ENCODE results near the gene FARSB.

FARSB gene

DNA sequence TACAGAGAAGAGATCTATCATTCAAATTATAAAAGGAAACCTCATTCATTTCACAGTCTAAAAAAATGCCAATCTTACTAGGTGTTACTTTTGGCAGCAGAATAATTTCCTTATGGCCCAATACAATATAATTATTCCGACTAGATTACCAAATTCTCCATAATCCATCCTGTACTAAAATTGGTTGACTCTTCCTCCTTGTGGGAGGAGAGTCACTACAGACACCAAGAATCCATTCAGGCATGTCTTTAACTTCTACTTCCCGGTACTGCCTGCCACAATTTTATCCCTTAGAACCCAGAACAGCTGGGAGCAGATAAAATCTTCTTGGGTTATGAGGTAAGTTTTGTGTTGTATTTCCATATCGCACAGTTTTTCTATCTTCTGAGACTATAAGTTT, 9.9 kb downstream of the FARSB start:
- no peak overlapping the region for H3K4me3 ChIP-seq (ENCODE audit: low read length)
- no peak for TF ChIP-seq CTCF (conservative IDR thresholded peaks at IDR 0.05; ENCODE audit: low read depth, low read length)
- no peak for DNase-seq (ENCODE audit: low read depth)

- no peak overlapping the region for H3K4me3 ChIP-seq (ENCODE audit: low read length)
- TF ChIP-seq CTCF (conservative IDR thresholded peaks at IDR 0.05; ENCODE audit: low read depth, low read length) = no peak
- no peak for DNase-seq (ENCODE audit: low read depth)
These were observed 12.8 kb downstream of the FARSB start for GRCh38 chr2:222643134-222643533.

DNA sequence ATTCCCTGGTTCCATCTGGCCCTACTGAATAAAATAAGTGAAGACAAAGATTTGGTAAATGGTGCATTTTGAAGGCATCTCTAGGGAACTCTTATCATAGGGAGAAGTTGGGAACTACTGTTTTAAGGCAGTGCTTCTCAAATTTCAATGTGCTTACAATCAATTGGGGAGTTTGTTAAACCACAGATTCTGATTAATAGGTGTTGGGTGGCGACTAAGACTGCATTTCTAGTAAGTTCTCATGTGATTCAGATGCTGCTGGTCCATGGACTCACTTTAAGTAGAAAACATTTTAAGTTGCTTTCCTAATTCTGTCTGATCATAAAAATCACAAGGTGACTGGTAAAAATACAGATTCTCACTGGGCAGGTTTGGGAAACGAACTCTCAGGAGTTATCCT, 14.6 kb downstream of the FARSB start:
- no peak for DNase-seq (ENCODE audit: low read depth)
- H3K4me3 ChIP-seq (ENCODE audit: low read length) = no peak overlapping the region
- no peak for TF ChIP-seq CTCF (conservative IDR thresholded peaks at IDR 0.05; ENCODE audit: low read depth, low read length)

GRCh38 chr2:222637067-222637466, 18.8 kb downstream of the FARSB start:
- no peak for DNase-seq (ENCODE audit: low read depth)
- no peak for TF ChIP-seq CTCF (conservative IDR thresholded peaks at IDR 0.05; ENCODE audit: low read depth, low read length)
- no peak overlapping the region for H3K4me3 ChIP-seq (ENCODE audit: low read length)

GRCh38 chr2:222635295-222635694, 20.6 kb downstream of the FARSB start:
- no peak for DNase-seq (ENCODE audit: low read depth)
- H3K4me3 ChIP-seq (ENCODE audit: low read length) = no peak overlapping the region
- no peak for TF ChIP-seq CTCF (conservative IDR thresholded peaks at IDR 0.05; ENCODE audit: low read depth, low read length)

- no peak for DNase-seq (ENCODE audit: low read depth)
These were observed 28.1 kb downstream of the FARSB start for GRCh38 chr2:222627764-222628163.

More at GRCh38 chr2:222627764-222628163, 28.1 kb downstream of the FARSB start:
- no peak for TF ChIP-seq CTCF (conservative IDR thresholded peaks at IDR 0.05; ENCODE audit: low read depth, low read length)
- H3K4me3 ChIP-seq (ENCODE audit: low read length) = no peak overlapping the region
